GM10266 (cell line): ENCODE results near the gene GGCT.

Source experiments
- DNase-seq: peaks from one replicate; pipeline ENCODE4 v3.0.0; 2012; ENCODE audit errors: extremely low spot score
- CTCF ChIP-seq: IDR thresholded peaks from 2 replicates; pipeline ENCODE4 v1.5.1; 2012; ENCODE audit warnings: mild to moderate bottlenecking, low read depth; ENCODE audit not compliant: control insufficient read depth, insufficient read depth; ENCODE audit errors: missing control alignments

The GGCT gene

DNA sequence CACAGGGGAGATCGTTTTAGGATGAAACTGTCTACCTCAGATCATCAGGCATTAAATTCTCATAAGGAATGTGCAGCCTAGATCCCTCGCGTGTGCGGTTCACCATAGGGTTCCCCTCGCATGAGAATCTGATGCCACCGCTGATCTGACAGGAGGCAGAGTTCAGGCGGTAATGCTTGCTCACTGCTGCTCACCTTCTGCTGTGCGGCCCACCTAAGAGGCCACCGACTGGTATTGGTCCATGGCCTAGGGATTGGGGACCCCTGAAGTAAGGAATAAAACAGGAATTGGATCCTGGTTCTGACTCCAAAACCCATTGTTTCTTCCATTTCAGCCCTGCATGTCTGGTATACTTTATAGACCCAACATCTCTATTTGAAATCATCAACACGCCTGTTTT, 30.1 kb downstream of the GGCT start:
- DNase-seq, result no peak
- TF ChIP-seq CTCF, result no peak

DNA sequence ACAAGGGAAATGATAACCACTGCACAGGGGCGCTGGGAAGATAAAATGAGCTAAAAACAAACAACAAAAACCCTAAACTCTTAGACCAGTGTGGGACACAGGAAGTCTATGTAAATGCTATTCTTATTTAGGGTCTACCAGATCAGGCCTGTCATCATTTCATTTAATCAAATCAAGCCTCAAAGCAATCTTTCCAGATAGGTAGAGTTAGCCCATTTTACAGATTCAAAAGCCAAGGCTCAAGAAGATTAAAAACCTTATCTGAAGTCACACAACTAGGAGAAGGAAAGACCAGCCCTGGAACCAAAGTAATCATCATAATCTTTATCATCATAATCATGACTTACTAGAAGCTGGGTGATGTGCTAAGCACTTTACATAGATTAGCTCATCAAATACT, 30.7 kb downstream of the GGCT start:
- TF ChIP-seq CTCF, result no peak
- DNase-seq, result no peak

DNA sequence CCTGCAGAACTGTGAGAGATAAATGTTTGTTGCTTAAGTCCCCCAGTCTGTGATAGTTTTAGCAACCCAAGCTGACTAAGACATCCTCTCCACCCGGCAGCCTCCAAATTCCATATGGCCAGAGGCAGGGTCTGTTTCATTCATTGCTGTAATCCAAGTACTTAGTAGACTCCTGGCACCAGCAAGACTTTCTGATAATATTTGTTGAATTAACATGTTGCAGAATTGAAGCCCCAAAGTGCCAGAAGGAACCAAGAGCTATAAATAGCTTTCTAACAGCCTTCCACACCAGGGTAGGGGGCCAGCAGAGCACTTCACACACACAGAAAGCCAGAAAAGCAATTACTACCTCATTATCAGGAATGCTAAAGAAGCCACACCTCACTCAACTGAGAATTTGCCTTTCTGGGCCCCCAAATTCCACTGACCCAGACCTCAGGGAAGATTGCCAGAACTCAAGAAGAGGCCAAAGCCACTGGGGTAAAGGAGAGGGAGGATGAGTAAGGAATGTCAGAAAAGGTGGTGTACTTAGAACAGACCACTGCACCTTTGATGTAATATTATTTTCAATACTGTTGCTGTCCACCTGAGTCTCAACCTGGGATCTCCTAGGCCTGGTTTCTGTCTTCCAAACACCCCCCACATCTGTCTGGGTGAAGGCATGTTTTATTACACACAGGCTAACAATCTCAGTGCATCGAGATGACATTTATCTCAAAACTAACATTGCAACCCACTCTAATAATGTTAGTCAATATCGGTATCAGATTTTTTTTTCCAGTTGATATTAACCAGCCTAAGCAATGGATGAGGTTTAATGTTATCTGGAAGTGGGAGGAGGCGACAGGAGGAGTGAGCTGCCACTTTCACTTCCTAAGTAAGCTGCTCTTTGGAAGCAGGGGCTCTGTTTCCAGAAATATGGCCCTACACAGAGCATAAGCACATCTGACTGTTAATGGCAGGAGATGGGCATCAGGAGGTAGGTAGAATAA, 31.5 kb downstream of the GGCT start:
- TF ChIP-seq CTCF, result no peak
- DNase-seq, result no peak

DNA sequence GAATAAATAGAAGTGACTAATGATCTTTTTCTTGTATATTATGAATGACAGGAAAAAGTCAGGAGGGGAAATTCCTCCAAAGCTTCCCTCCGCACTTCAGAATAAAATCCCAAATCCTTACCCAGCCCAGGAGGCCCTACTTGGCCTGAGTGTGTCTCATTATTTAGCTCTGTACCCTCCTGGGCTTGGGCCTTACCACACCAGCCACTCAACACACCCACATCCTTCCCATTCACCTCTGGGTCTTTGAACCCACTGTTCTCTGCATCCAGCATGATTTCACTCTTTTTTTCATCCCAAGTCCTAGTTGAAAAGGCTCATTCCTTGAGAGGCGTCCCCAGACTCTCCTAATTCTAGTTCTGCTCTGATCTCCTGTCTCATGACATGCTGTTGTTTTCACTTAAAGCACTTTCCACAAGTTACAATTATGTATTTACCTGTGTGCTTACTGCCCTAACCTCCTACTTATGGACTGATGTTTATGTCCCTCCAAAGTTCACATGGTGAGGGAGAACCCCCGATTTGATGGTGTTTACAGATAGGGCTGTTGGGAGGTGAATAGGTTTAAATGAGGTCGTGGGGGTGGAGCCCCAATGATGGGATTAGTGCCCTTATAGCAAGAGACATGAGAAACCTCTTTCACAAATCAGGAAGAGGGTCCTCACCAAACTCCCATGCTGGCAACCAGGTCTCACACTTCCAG, 32.4 kb downstream of the GGCT start:
- no peak for DNase-seq
- no peak for TF ChIP-seq CTCF

DNA sequence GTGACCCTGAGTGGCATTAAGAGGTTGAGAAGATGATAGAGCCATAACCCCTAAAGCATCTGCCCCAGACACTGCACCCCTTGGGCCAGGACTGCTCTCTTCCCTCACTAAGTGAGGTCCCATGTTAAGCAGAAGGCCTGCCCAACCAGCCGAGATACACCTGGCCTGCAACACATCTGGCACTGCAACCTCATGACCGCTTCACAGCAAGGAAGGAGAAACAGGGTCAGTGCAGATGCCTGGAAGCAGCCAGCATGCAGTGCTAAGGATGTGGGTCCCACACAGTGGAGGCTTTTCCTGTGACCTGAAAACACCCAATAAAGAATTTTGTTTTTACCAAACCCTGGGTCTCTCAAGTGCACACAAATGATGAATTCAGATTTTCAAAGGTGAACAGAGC, 33.4 kb downstream of the GGCT start:
- TF ChIP-seq CTCF, result no peak
- DNase-seq, result no peak

GRCh38 chr7:30470771-30471170, 33.9 kb downstream of the GGCT start:
- no peak for DNase-seq
- TF ChIP-seq CTCF, result no peak
